ENCODE measurements around the gene LYZL1. TPM values are rescaled to one million over a fixed set of nuclear protein-coding genes. Genes with fewer than 3 reads are reported as not detected.

LYZL1 gene
- total RNA-seq, 1 experiment from 2014 or later = not detected

- no CpG with 5 or more reads among the region's 3 CpGs for WGBS (ENCODE audit: extremely low coverage, insufficient read length, low lambda C conversion rate)
- H2BK5ac ChIP-seq (ENCODE audit: insufficient read length, low read length) = no peak overlapping the region
- H2AFZ ChIP-seq (ENCODE audit: low read length) = no peak overlapping the region
- Mint-ChIP-seq H3K27ac (no peak overlapping the region), H3K9me3 (peaks cover 0 to 2% of the 10 kb centered on the region in 2 experiments; a peak in 2 of 5 replicates), H3K27me3 (ENCODE audit: low read depth) (no peaks in the 10 kb centered on the region), H3K36me3 (ENCODE audit: insufficient read depth in 1 of 3, low read depth in 3 of 3) (no peaks in the 10 kb centered on the region; a peak in 1 of 7 replicates), H3K4me1 (peaks cover 3 to 5% of the 10 kb centered on the region in 2 experiments; a peak in 3 of 4 replicates), H3K4me3 (no peak overlapping the region)
- H3K4me1 ChIP-seq (ENCODE audit: insufficient read depth, low read length) = no peaks in the 10 kb centered on the region; the same call in 1 of the 2 replicates
- no peak overlapping the region for H3K56ac ChIP-seq (ENCODE audit: insufficient read length, low read depth, low read length)
- no peak overlapping the region for H3K27ac ChIP-seq (ENCODE audit: insufficient read length, low read depth, low read length)
- H3K23ac ChIP-seq (ENCODE audit: insufficient read length, low read depth, low read length) = no peak overlapping the region
- H3K79me2 ChIP-seq (ENCODE audit: insufficient read depth, low read length) = no peaks in the 10 kb centered on the region
- no peak overlapping the region for H2BK120ac ChIP-seq (ENCODE audit: low read depth, low read length, poor library complexity, severe bottlenecking)
- no peak overlapping the region for H4K91ac ChIP-seq (ENCODE audit: insufficient read length, low read depth, low read length)
- H3K9me3 ChIP-seq (ENCODE audit: control insufficient read depth, low read depth, low read length) = no peaks in the 10 kb centered on the region
- H3K23me2 ChIP-seq (ENCODE audit: insufficient read length, low read depth, low read length, poor library complexity, severe bottlenecking) = no peaks in the 10 kb centered on the region
- H3K4ac ChIP-seq (ENCODE audit: low read depth, low read length) = no peak overlapping the region
- no peak overlapping the region for H2AK5ac ChIP-seq (ENCODE audit: insufficient read length, low read length)
- no peak for TF ChIP-seq CTCF (conservative IDR thresholded peaks at IDR 0.05)
- no peak overlapping the region for H3K9ac ChIP-seq (ENCODE audit: extremely low read depth, insufficient read length, low read length)
- no peak overlapping the region for H3K14ac ChIP-seq (ENCODE audit: insufficient read depth, low read length)
- no peak overlapping the region for H2BK15ac ChIP-seq (ENCODE audit: low read depth, low read length)
- H4K5ac ChIP-seq (ENCODE audit: insufficient read length, low read depth, low read length) = no peak overlapping the region
- no peaks in the 10 kb centered on the region for H3K79me1 ChIP-seq (ENCODE audit: insufficient read depth, low read depth, low read length, poor library complexity, severe bottlenecking)
- no peak overlapping the region for H3T11ph ChIP-seq (ENCODE audit: low read length)
- H4K8ac ChIP-seq (replicated peaks; ENCODE audit: insufficient read length, low read depth, low read length) = no peak overlapping the region
- no peak overlapping the region for H3K4me2 ChIP-seq (ENCODE audit: insufficient read depth, insufficient read length, low read length)
- no peak overlapping the region for H2BK20ac ChIP-seq (ENCODE audit: low read depth, low read length, poor library complexity, severe bottlenecking)
- H3K18ac ChIP-seq (ENCODE audit: insufficient read length, low read depth, low read length) = no peak overlapping the region
- H4K20me1 ChIP-seq (ENCODE audit: control insufficient read depth, insufficient read depth, insufficient read length) = no peaks in the 10 kb centered on the region
- H3K27me3 ChIP-seq (ENCODE audit: insufficient read depth, low read length) = no peaks in the 10 kb centered on the region
- DNase-seq = no peak
- no peak overlapping the region for H2BK12ac ChIP-seq (ENCODE audit: insufficient read length, low read depth, low read length)
Observed at GRCh38 chr10:29328983-29329382, 40.1 kb downstream of the LYZL1 start.

Data from H9 (cell line).